Activated CD4-positive, alpha-beta T cell treated with anti-CD3 and anti-CD28 coated beads, Interleukin-2, Interleukin-4, amounts not matched to agents 100 ng/mL and 50 ng/mL, durations not matched to agents 16 hours and 8 hours (primary cell): Measurements from ENCODE around the gene HARS2.
A peak's percentile ranks its signal among the peaks of the same experiment; 100 is the strongest.
"Not testable (repeated sequence)": the region's sequence is repeated elsewhere in the genome, so short reads cannot be mapped to it uniquely, and the experiment has no call there.

Experiments used
- DNase-seq: peaks from one replicate; pipeline ENCODE4 v3.0.0-alpha.2; 2020; ENCODE audit warnings: low spot score

Gene HARS2, protein sequence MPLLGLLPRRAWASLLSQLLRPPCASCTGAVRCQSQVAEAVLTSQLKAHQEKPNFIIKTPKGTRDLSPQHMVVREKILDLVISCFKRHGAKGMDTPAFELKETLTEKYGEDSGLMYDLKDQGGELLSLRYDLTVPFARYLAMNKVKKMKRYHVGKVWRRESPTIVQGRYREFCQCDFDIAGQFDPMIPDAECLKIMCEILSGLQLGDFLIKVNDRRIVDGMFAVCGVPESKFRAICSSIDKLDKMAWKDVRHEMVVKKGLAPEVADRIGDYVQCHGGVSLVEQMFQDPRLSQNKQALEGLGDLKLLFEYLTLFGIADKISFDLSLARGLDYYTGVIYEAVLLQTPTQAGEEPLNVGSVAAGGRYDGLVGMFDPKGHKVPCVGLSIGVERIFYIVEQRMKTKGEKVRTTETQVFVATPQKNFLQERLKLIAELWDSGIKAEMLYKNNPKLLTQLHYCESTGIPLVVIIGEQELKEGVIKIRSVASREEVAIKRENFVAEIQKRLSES

GRCh38 chr5:140690941-140691924 is at the start of gene HARS2, which contains the start of gene HARS1:
TSS of gene HARS2 (plus strand) at chr5:140691455. CDS start at chr5:140691649, 194 bp downstream.
TSS of gene HARS1 (minus strand) at chr5:140691370. CDS start at chr5:140691304, 66 bp downstream.
- peak; percentile 93 for DNase-seq

DNA sequence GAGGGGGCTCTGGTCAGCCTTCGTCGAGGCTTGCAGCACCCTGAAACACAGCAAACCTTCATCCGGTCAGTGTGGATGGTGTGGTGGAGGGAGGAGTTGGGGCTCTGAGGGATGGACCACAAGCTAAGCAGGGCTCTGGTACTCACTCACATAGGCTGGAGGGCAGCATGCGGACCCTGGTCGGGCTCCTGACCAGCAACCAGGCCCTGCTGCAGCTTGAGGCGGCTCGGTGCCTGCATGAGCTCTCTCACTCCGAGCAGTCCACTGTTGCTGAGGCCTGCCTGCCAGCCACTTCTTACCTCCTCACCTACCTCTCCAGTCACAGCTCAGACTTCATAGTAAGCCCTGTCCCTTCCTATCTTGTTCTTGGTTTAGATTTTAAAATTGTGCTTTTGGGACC is 49.5 kb upstream of the HARS2 start:
- no peak for DNase-seq

- DNase-seq: no peak
Observed at GRCh38 chr5:140642718-140643117, 48.5 kb upstream of the HARS2 start.

DNA sequence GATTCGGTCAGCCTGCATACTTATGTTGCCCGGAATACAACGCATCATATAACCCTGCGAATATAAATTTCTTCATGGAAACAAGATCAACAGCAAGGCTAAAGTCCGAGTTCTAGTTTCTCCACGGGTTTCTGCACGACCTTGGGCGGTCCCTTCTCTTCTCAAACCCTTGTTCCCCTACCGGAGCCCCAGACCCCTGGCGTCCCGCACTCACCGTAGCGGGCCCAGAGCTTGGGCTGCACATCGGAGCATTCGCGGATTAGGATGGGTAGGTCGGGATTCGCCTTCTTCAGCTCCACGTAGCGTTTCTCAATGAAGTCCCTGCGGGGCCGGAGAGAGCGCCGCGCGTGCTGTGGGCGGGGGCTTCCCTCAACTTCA is 44.2 kb upstream of the HARS2 start:
- no peak for DNase-seq

DNA sequence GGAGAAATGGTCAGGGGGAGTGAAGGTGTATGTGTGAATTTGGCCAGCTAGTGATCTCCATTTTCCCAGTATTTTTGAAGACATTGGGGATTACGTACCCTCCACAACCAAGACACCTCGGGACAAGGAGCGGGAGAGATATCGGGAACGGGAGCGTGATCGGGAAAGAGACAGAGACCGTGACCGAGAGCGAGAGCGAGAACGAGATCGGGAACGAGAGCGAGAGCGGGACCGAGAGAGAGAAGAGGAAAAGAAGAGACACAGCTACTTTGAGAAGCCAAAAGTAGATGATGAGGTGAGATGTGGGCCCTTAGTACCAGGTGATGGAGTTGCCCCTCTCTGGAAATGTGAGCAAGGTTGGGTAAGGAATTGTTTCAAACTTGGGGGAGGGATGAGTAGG is 32.4 kb upstream of the HARS2 start:
- no peak for DNase-seq

DNA sequence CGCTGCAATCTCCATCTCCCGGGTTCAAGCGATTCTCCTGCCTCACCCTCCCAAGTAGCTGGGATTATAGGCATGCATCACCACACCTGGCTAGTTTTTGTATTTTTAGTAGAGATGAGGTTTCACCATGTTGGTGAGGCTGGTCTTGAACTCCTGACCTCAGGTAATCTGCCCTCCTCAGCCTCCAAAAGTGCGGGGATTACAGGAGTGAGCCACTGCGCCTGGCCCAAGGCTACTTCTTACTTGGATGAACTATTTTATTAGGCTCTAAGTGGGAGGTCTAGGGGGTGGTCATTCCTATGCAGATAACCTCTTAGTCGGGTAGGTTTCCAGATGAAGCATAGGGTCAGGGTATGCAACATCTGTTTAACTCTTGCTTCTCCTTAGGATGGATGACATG is 30.9 kb upstream of the HARS2 start:
- not testable (repeated sequence) for DNase-seq

DNA sequence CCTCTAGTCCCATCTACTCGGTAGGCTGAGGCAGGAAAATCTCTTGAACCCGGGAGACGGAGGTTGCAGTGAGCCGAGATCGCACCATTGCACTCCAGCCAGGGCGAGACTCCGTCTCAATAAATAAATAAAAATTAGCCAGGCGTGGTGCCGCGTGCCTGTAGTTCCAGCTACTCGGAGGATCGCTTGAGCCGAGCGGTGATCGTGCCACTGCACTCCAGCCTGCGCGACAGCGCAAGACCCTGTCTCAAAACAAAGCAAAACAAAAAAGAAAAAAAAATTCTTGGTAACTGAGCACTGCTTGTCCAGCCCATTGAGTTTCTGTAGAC is 27.3 kb upstream of the HARS2 start:
- DNase-seq: no peak

DNA sequence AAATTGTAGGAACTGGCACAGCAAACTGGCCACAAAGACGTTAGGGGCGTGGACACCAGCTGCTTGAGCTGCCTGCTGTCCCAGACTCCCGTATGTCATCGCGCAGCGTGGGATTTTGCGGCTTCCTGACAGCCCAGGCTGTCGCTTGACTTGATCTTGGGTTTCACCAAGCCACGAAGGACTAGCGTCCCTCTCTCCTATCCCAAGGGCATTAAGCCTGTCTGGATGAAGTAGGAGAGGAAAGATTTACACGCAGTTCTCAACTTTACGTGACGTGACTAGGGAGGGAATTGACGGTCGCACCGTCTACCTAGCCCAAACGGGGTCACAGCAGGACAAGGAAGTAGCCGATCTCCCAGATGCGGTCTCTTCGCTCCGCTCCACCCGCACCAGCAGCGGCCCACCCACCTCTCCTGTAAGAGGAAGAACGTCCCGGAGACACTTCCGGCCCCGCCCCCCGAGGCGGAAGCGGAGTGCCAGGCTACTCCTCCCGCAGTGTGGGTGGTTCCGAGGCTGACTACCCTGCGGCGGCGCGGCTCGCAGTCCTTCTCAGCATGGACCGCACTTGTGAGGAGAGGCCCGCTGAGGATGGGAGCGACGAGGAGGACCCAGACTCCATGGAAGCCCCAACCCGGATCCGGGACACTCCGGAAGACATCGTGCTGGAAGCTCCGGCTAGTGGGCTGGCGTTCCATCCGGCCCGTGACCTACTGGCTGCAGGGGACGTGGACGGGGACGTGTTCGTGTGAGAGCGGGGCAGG is 26.7 kb upstream of the HARS2 start, which contains the start of gene WDR55:
Gene WDR55 (plus strand): TSS at position 546 of the 761 bp plus-strand sequence. CDS start 9 bp downstream, at position 555.
- peak; percentile 96 for DNase-seq

DNA sequence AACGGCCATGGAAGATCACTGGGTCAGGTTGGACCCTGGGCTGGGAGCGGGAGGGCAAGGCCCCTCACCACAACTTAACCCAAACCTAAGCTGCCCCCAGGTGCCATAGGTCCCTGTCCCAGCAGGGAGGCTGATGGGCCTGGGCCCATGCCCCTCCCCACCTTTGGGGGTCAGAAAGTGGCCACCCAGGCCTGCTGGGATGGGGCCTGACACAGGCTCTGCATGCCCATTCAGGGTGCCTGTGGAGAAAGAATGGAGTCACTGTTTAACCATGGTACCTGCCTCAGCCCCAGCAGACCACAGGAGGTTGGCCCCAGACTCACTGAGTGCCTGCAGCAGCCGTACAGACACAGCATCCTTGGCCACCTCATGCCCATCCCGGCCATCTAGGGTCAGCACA is 20.2 kb upstream of the HARS2 start:
- not testable (repeated sequence) for DNase-seq

GRCh38 chr5:140671472-140672125 is 19.7 kb upstream of the HARS2 start:
- DNase-seq: no peak

DNA sequence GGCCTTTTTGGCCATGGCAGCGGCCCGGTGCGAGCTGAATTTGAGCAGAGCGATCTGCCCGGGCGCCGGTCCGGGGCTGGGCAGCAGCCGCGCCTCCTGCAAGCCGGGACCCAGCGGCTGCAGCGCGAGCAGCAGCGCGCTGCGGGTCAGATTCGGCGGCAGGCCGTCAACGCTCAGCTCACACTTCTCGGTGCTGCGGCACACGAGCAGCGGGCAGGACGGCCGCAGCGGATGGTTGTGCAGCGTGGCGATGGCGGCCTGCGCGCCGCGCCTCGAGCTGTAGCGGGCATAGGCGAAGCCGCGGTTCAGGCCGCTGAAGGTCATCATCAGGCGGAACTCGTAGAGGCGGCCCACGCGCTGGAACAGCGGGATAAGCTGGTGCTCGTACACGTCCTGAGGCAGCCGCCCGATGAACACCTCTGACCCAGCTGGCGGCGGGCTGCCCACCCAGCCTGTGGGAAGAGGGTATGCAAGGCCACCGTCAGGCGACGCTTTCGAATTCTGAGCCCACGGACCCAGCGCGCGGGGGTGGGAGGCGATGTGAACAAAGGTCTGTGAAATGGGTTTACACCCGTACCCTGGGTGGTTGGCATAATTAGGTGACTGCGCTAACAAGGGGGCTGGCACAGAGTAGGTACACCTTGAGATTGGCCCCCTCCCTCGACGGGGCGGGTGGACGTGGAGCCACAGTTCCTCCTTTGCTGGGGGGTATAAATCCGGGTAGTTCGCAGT is 18.6 kb upstream of the HARS2 start:
- no peak for DNase-seq

- DNase-seq: no peak
Observed at GRCh38 chr5:140673187-140673976, 17.9 kb upstream of the HARS2 start, which contains the start of gene DND1. TSS of gene DND1 (minus strand) at chr5:140673576. CDS start at chr5:140673542, 34 bp downstream.

DNA sequence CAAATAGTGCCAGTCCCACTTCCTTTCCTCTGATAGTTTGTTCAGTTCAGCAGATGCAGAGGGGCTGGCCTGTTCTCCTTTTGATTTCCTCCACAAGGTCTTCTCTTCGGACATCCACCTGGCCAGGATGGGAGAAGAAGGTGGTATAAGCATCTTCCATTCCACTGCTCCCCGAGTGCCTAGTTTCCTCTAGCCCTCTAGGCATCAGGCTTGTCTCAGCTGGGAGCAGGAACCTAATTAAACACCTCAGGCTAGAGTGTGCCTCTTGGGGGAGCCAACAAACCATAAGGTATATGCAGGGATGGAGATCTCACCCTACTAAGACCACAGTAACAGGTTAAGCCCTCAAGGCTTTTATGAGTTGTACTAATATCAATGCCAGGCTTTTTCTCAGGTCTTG is 17.0 kb upstream of the HARS2 start:
- DNase-seq: no peak

DNA sequence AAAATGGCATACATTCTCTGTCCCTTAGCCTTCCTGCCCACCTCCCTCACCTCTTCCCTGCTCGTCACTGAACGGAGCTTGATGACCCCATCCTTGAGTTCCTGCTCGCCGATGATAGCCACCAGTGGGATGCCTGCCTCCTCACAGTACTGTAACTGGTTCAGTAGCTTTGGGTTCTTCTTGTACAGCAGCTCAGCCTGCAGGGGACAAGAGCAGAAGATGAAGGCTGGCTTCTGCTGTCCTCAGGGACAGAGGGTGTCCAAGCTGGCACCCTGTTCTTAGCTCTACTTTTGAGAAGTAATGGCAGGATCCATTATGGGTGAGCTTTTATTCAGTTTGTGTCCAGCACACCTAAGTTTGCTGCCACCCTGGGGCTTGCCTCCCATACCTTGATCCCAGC is 16.6 kb upstream of the HARS2 start:
- DNase-seq: no peak

DNA sequence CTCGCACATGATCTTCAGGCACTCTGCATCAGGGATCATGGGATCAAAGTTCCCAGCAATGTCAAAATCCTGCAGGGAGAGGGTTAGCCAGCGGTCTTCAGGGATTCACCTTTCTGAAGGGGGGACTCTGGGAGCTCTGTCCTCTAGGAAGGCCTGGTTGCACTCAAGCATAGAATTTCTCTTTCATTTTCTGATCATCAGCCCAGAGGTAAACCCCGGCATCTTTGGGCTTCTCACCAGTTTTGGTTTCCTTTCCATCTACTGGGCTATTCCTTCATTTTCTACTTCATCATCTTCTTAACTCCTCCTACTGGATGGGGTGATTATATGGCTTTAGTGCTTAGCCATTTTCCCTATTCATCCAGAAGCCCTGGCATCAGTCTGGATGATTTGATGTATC is 13.3 kb upstream of the HARS2 start:
- no peak for DNase-seq

DNA sequence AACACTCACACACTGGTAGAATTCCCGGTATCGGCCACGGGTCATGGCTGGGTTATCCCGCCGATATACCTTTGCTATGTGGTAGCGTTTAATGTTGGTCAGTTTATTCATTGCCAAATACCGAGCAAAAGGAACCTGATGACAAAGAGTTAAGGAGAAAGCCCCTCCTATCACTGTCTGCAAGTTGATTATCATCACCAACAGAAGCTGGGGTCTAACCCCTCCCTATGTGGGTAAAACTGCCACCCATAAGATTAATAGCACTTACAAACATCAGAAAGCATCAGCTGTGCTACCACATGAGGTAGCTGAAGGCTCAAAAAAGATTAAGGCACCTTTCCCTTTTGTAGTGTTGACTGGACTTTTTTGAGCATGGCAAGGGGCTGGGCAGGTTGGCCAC is 12.3 kb upstream of the HARS2 start:
- no peak for DNase-seq

DNA sequence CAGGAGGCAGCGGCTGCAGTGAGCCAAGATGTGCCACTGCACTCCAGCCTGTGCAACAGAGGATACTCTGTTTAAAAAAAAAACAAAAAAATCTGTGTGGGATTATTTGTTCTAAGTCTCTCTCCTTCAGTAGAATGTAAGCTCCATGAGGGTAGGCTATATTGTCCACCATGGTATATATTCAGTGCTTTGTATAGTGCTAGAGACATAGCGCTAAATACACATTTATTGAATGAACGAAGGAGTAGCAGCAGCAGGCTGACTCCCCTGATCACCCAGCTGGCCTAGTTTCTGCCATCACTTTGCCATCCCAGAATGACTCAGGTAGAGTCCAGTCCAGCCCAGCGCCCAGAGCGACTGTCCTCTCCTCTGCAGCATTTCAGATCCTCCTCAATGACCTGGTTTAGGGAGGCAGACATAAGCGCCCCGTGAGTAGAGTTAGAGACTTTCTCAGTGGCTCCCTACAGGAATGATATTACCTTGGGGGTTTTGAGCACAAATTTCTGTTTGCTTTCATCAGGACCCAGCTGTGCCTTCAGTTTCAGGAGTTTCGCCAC is 801 bp upstream of the HARS2 start:
- no peak for DNase-seq

DNA sequence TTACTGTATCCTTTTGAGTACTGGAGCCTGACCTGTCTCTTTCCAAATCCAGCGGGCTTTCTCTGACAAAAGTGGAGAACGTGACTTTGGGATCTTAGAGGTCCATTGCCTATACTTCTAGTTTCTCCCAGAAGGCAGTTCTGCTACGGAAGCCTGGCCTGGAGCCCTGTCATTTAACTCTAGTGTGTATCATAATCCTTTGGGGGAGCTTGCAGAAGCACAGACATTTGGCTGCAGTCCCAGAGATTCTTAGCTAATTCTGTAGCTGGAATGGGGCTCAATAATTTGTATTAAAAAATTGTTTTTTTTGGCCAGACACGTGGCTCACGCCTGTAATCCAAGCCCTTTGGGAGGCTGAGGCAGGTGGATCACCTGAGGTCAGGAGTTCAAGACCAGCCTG is 3.0 kb downstream of the HARS2 start:
- DNase-seq: no peak

- no peak for DNase-seq
Observed at GRCh38 chr5:140696891-140697492, 5.7 kb downstream of the HARS2 start.
